C4-2B (cell line): Measurements from ENCODE around the gene ZNF440.

Source experiments
- CTCF ChIP-seq: fragments of 450-650 bp; conservative IDR thresholded peaks from 2 replicates; pipeline ENCODE4 v1.5.1; 2017; ENCODE audit warnings: mild to moderate bottlenecking
- ZFX ChIP-seq: fragments of 450-650 bp; IDR thresholded peaks from 2 replicates; pipeline ENCODE4 v1.6.1; 2017

DNA sequence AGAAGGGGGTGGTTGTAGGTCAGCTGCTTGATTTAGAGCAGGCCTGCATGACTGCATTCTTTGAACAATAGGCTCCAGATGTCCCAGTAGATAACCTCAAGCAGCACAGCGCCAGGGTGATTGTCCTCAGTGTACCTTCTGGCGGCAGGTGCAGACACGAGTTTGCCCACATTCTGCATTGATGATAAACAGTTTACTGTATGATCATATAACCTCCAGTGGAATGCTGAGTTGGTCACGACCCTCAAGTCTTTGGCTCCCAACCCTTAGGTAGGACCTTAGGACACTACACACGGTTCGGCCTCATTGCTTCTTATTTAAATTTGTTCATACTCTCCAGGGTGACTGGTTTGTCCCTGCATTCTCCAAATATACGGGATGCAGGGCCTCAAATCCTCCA lies 46.6 kb downstream of the ZNF440 start:
- TF ChIP-seq CTCF (no peak), ZFX (no peak)
